Endodermal cell (in vitro differentiated cells): Measurements from ENCODE around the gene MINK1. TPM values are rescaled to one million over a fixed set of nuclear protein-coding genes. Genes with fewer than 3 reads are reported as not detected.
A peak's percentile ranks its signal among the peaks of the same experiment; 100 is the strongest.

Experiments
- DNase-seq: peaks from one replicate; pipeline ENCODE4 v3.0.0-alpha.2; 2017
- H3K27ac ChIP-seq: 2 replicates; pipeline ENCODE4 v1.5.1; 2013; ENCODE audit warnings: mild to moderate bottlenecking, low read depth, low read length, moderate library complexity
- H3K27me3 ChIP-seq: 2 replicates; pipeline ENCODE4 v1.6.1; 2013; ENCODE audit warnings: mild to moderate bottlenecking, low read length, moderate library complexity; ENCODE audit not compliant: insufficient read depth, control insufficient read depth, poor library complexity, severe bottlenecking
- H3K36me3 ChIP-seq: 2 replicates; pipeline ENCODE4 v1.7.0; 2013; ENCODE audit warnings: mild to moderate bottlenecking, low read length, moderate library complexity; ENCODE audit not compliant: control insufficient read depth, insufficient read depth
- H3K4me1 ChIP-seq: one replicate; pipeline ENCODE4 v1.7.0; 2013; ENCODE audit warnings: low read length; ENCODE audit not compliant: control insufficient read depth, insufficient read depth
- H3K4me3 ChIP-seq: 2 replicates; pipeline ENCODE4 v1.5.1; 2013; ENCODE audit warnings: mild to moderate bottlenecking, low read length, moderate library complexity
- H3K9ac ChIP-seq: 2 replicates; pipeline ENCODE4 v1.6.1; 2013; ENCODE audit warnings: mild to moderate bottlenecking, low read length, moderate library complexity; ENCODE audit not compliant: poor library complexity, severe bottlenecking; ENCODE audit errors: extremely low read depth
- H3K9me3 ChIP-seq: 2 replicates; pipeline ENCODE4 v1.6.1; 2013; ENCODE audit warnings: mild to moderate bottlenecking, low read length, moderate library complexity; ENCODE audit not compliant: control insufficient read depth
- H3K27ac Mint-ChIP-seq: 2 replicates; pipeline ENCODE4 v1.8.0; 2020; ENCODE audit warnings: mixed read lengths
- H3K27me3 Mint-ChIP-seq: 2 replicates; pipeline ENCODE4 v1.8.0; 2021; ENCODE audit warnings: mild to moderate bottlenecking, mixed read lengths; ENCODE audit not compliant: insufficient read depth
- H3K36me3 Mint-ChIP-seq: 2 replicates; pipeline ENCODE4 v1.8.0; 2020; ENCODE audit warnings: low read depth, mixed read lengths
- H3K4me1 Mint-ChIP-seq: 2 replicates; pipeline ENCODE4 v1.8.0; 2020; ENCODE audit warnings: mixed read lengths
- H3K4me3 Mint-ChIP-seq: 2 replicates; pipeline ENCODE4 v1.8.0; 2020; ENCODE audit warnings: mild to moderate bottlenecking, moderate library complexity, mixed read lengths
- H3K9me3 Mint-ChIP-seq: 2 replicates; pipeline ENCODE4 v1.8.0; 2020; ENCODE audit warnings: mild to moderate bottlenecking, mixed read lengths
- CTCF ChIP-seq: fragments of 200-600 bp; sonication (generic); conservative IDR thresholded peaks from 2 replicates; pipeline ENCODE4 v1.5.0; 2021; ENCODE audit warnings: antibody characterized with exemption, mild to moderate bottlenecking
- WGBS, 2 experiments: methylation state at CpG; one replicate each; pipeline versions ENCODE4 v1.1.5 to v1.1.7; 2013; ENCODE audit warnings: missing lambda C conversion rate in 2 of 2, mixed read lengths in 1 of 2; ENCODE audit not compliant: insufficient coverage in 1 of 2, insufficient read length in 1 of 2; 5-methylcytosine and 5-hydroxymethylcytosine counted together
- total RNA-seq, 2 donors: library from RNA; stranded (reverse); fragmentation: NEBNext Ultra II Directional in 1 of 2; extraction: Animal tissue kit (Norgen Biotek cat#: 25700) in 1 of 2; gene quantifications; 2 replicates in 1 of 2; 3 replicates in 1 of 2; pipeline ENCODE4 v1.2.1, GENCODE V29; 2021

The MINK1 gene
- total RNA-seq, 2 donors from 2014 or later: 75.0 to 79.7 TPM

GRCh38 chr17:4901108-4901647, 68.0 kb downstream of the MINK1 start:
- Histone ChIP-seq H3K27ac (no peak overlapping the region), H3K27me3 (no peaks in the 10 kb centered on the region), H3K4me1 (no peaks in the 10 kb centered on the region), H3K36me3 (no peaks in the 10 kb centered on the region), H3K9ac (no peak overlapping the region), H3K4me3 (no peak overlapping the region), H3K9me3 (no peaks in the 10 kb centered on the region)
- H3K4me3 Mint-ChIP-seq: peak overlapping the region; percentile 68
- no peaks in the 10 kb centered on the region for H3K9me3 Mint-ChIP-seq
- H3K27me3 Mint-ChIP-seq: peaks cover 20% of the 10 kb centered on the region
- H3K36me3 Mint-ChIP-seq: peaks cover 7% of the 10 kb centered on the region
- no peak for DNase-seq
- no peak overlapping the region for H3K27ac Mint-ChIP-seq
- no peak for TF ChIP-seq CTCF
- WGBS, 2 experiments: 96 to 98% methylated on average over 29 to 37 of the region's 37 CpGs
- peaks cover 6% of the 10 kb centered on the region for H3K4me1 Mint-ChIP-seq

- Histone ChIP-seq H3K27me3 (no peaks in the 10 kb centered on the region), H3K36me3 (no peaks in the 10 kb centered on the region), H3K9me3 (no peaks in the 10 kb centered on the region), H3K4me3 (no peak overlapping the region), H3K27ac (no peak overlapping the region), H3K9ac (no peak overlapping the region), H3K4me1 (no peaks in the 10 kb centered on the region)
- Mint-ChIP-seq H3K9me3 (no peaks in the 10 kb centered on the region), H3K27me3 (peaks cover 20% of the 10 kb centered on the region), H3K4me1 (peaks cover 6% of the 10 kb centered on the region), H3K4me3 (no peak overlapping the region), H3K36me3 (peaks cover 6% of the 10 kb centered on the region), H3K27ac (no peak overlapping the region)
- peak; percentile 51 for DNase-seq
- no peak for TF ChIP-seq CTCF
- WGBS, 2 experiments: 93 to 95% methylated on average over 28 to 48 of the region's 48 CpGs
These were observed 68.7 kb downstream of the MINK1 start for GRCh38 chr17:4901648-4902344.

GRCh38 chr17:4902540-4902939, 69.4 kb downstream of the MINK1 start:
- Histone ChIP-seq H3K27ac (no peak overlapping the region), H3K9ac (no peak overlapping the region), H3K27me3 (no peaks in the 10 kb centered on the region), H3K36me3 (no peaks in the 10 kb centered on the region), H3K9me3 (no peaks in the 10 kb centered on the region), H3K4me1 (no peaks in the 10 kb centered on the region), H3K4me3 (no peak overlapping the region)
- TF ChIP-seq CTCF: no peak
- H3K27ac Mint-ChIP-seq: no peak overlapping the region
- peaks cover 6% of the 10 kb centered on the region for H3K4me1 Mint-ChIP-seq
- H3K9me3 Mint-ChIP-seq: no peaks in the 10 kb centered on the region
- DNase-seq: no peak
- 90 to 91% methylated on average over 3 to 8 of the region's 8 CpGs for WGBS, 2 experiments
- no peak overlapping the region for H3K4me3 Mint-ChIP-seq
- H3K27me3 Mint-ChIP-seq: peaks cover 20% of the 10 kb centered on the region
- no peaks in the 10 kb centered on the region for H3K36me3 Mint-ChIP-seq
